Stimulated activated CD4-positive, alpha-beta T cell treated with anti-CD3 and anti-CD28 coated beads, Interleukin-2, amount 100 ng/mL, for 48 hours (primary cell): ENCODE results near the gene SLC6A19.

Experiments used
- DNase-seq, 2 donors: peaks; one replicate each; pipeline ENCODE4 v3.0.0-alpha.2; 2020

The SLC6A19 gene

GRCh38 chr5:1181451-1182359, 19.7 kb upstream of the SLC6A19 start:
- no peak for DNase-seq

GRCh38 chr5:1182360-1182632, 19.1 kb upstream of the SLC6A19 start:
- DNase-seq: no peak

- DNase-seq: no peak
Measured at GRCh38 chr5:1182633-1183423, 18.6 kb upstream of the SLC6A19 start.

- DNase-seq: no peak
Measured at GRCh38 chr5:1183424-1184162, 17.8 kb upstream of the SLC6A19 start.

- no peak for DNase-seq
Measured at GRCh38 chr5:1184163-1184470, 17.3 kb upstream of the SLC6A19 start.

- no peak for DNase-seq
Measured at GRCh38 chr5:1184481-1184880, 16.9 kb upstream of the SLC6A19 start.

- DNase-seq: no peak
Measured at GRCh38 chr5:1185038-1185627, 16.3 kb upstream of the SLC6A19 start.

- no peak for DNase-seq
Measured at GRCh38 chr5:1185629-1186350, 15.6 kb upstream of the SLC6A19 start.

- DNase-seq: no peak
Measured at GRCh38 chr5:1186351-1187233, 14.8 kb upstream of the SLC6A19 start.

- no peak for DNase-seq
Measured at GRCh38 chr5:1187234-1187949, 14.0 kb upstream of the SLC6A19 start.

- no peak for DNase-seq
Measured at GRCh38 chr5:1187950-1188334, 13.5 kb upstream of the SLC6A19 start.

- no peak for DNase-seq
Measured at GRCh38 chr5:1188464-1188863, 12.9 kb upstream of the SLC6A19 start.

- no peak for DNase-seq
Measured at GRCh38 chr5:1189269-1189668, 12.1 kb upstream of the SLC6A19 start.

GRCh38 chr5:1190278-1190677, 11.1 kb upstream of the SLC6A19 start:
- DNase-seq: no peak

- DNase-seq: no peak
Measured at GRCh38 chr5:1190837-1191239, 10.6 kb upstream of the SLC6A19 start.

- DNase-seq: no peak
Measured at GRCh38 chr5:1192971-1193590, 8.3 kb upstream of the SLC6A19 start.

GRCh38 chr5:1193591-1193985, 7.8 kb upstream of the SLC6A19 start:
- no peak for DNase-seq

GRCh38 chr5:1194378-1194777, 7.0 kb upstream of the SLC6A19 start:
- no peak for DNase-seq

- DNase-seq: no peak
Measured at GRCh38 chr5:1195439-1195838, 6.0 kb upstream of the SLC6A19 start.

GRCh38 chr5:1195916-1196315, 5.5 kb upstream of the SLC6A19 start:
- DNase-seq: no peak

- no peak for DNase-seq
Measured at GRCh38 chr5:1196562-1196961, 4.8 kb upstream of the SLC6A19 start.
